ENCODE measurements around the gene ANKRD11.
"Not testable (repeated sequence)": the region's sequence is repeated elsewhere in the genome, so short reads cannot be mapped to it uniquely, and the experiment has no call there.

- peak; percentile 48 to 69 (median 62) for TF ChIP-seq CTCF (IDR thresholded peaks at IDR 0.05)
- peak in 3 of 4 donors; percentile 30 to 62 (median 57) for TF ChIP-seq POLR2AphosphoS5 (IDR thresholded peaks at IDR 0.05)
- TF ChIP-seq POLR2A (IDR thresholded peaks at IDR 0.05): not testable (repeated sequence)
Observed at GRCh38 chr16:89333401-89334001, 156.9 kb downstream of the ANKRD11 start.
